ENCODE data around the gene PITX2. TPM values are rescaled to one million over a fixed set of nuclear protein-coding genes. Genes with fewer than 3 reads are reported as not detected.

Gene PITX2
- total RNA-seq, 1 experiment from 2014 or later = 11.7 TPM

- DNase-seq (ENCODE audit: low spot score) = peak; percentile 84
These were observed 14.0 kb upstream of the PITX2 start for GRCh38 chr4:110636680-110637407.

GRCh38 chr4:110636171-110636679 is 13.3 kb upstream of the PITX2 start:
- no peak for DNase-seq (ENCODE audit: low spot score)

- DNase-seq (ENCODE audit: low spot score) = no peak
These were observed 12.4 kb upstream of the PITX2 start for GRCh38 chr4:110635163-110635865.

GRCh38 chr4:110634350-110635162 is 11.7 kb upstream of the PITX2 start:
- DNase-seq (ENCODE audit: low spot score) = no peak

- no peak for DNase-seq (ENCODE audit: low spot score)
These were observed 10.8 kb upstream of the PITX2 start for GRCh38 chr4:110633358-110634341.

GRCh38 chr4:110632506-110633357 is 9.9 kb upstream of the PITX2 start:
- no peak for DNase-seq (ENCODE audit: low spot score)

GRCh38 chr4:110631584-110632505 is 9.0 kb upstream of the PITX2 start:
- no peak for DNase-seq (ENCODE audit: low spot score)

- no peak for DNase-seq (ENCODE audit: low spot score)
These were observed 8.0 kb upstream of the PITX2 start for GRCh38 chr4:110630688-110631402.

- no peak for DNase-seq (ENCODE audit: low spot score)
These were observed 7.2 kb upstream of the PITX2 start for GRCh38 chr4:110629780-110630687.

- DNase-seq (ENCODE audit: low spot score) = no peak
These were observed 6.4 kb upstream of the PITX2 start for GRCh38 chr4:110629214-110629754.

- no peak for DNase-seq (ENCODE audit: low spot score)
These were observed 5.9 kb upstream of the PITX2 start for GRCh38 chr4:110628663-110629213.

GRCh38 chr4:110627977-110628662 is 5.2 kb upstream of the PITX2 start:
- no peak for DNase-seq (ENCODE audit: low spot score)

- no peak for DNase-seq (ENCODE audit: low spot score)
These were observed 3.8 kb upstream of the PITX2 start for GRCh38 chr4:110626532-110627153.

GRCh38 chr4:110625576-110626257 is 2.8 kb upstream of the PITX2 start:
- no peak for DNase-seq (ENCODE audit: low spot score)

- DNase-seq (ENCODE audit: low spot score) = no peak
These were observed 2.1 kb upstream of the PITX2 start for GRCh38 chr4:110624904-110625494.
